IPS-18a (cell line): ENCODE data around the gene PITX2.

Experiments used
- H3K27ac ChIP-seq: one replicate; pipeline ENCODE4 v1.5.1; 2013; ENCODE audit warnings: low read length
- H3K27me3 ChIP-seq: one replicate; pipeline ENCODE4 v1.6.1; 2013; ENCODE audit warnings: mild to moderate bottlenecking, low read length; ENCODE audit not compliant: control insufficient read depth, insufficient read depth
- H3K36me3 ChIP-seq: one replicate; pipeline ENCODE4 v1.6.1; 2013; ENCODE audit warnings: low read depth, low read length; ENCODE audit not compliant: control insufficient read depth
- H3K4me1 ChIP-seq: one replicate; pipeline ENCODE4 v1.6.1; 2013; ENCODE audit warnings: low read depth, low read length; ENCODE audit not compliant: control insufficient read depth
- H3K4me3 ChIP-seq: one replicate; pipeline ENCODE4 v1.5.1; 2013; ENCODE audit warnings: low read length
- H3K9ac ChIP-seq: one replicate; pipeline ENCODE4 v1.6.1; 2013; ENCODE audit warnings: mild to moderate bottlenecking, low read length, moderate library complexity
- H3K9me3 ChIP-seq: one replicate; pipeline ENCODE4 v1.6.1; 2013; ENCODE audit warnings: low read depth, low read length; ENCODE audit not compliant: control insufficient read depth

The PITX2 gene

GRCh38 chr4:110653321-110654253 is 30.7 kb upstream of the PITX2 start:
- Histone ChIP-seq H3K27me3 (no peaks in the 10 kb centered on the region), H3K9ac (no peak overlapping the region), H3K4me3 (no peak overlapping the region), H3K9me3 (peaks cover 6% of the 10 kb centered on the region), H3K4me1 (no peaks in the 10 kb centered on the region), H3K27ac (no peak overlapping the region), H3K36me3 (no peaks in the 10 kb centered on the region)

GRCh38 chr4:110644008-110644407 is 21.1 kb upstream of the PITX2 start:
- no peaks in the 10 kb centered on the region for H3K9me3 ChIP-seq
- no peak overlapping the region for H3K9ac ChIP-seq
- peaks cover 59% of the 10 kb centered on the region for H3K27me3 ChIP-seq
- no peak overlapping the region for H3K4me3 ChIP-seq
- peaks cover 27% of the 10 kb centered on the region for H3K4me1 ChIP-seq
- H3K36me3 ChIP-seq: no peaks in the 10 kb centered on the region
- no peak overlapping the region for H3K27ac ChIP-seq

GRCh38 chr4:110643096-110643495 is 20.2 kb upstream of the PITX2 start:
- H3K4me3 ChIP-seq: no peak overlapping the region
- peaks cover 68% of the 10 kb centered on the region for H3K27me3 ChIP-seq
- no peak overlapping the region for H3K9ac ChIP-seq

GRCh38 chr4:110641218-110641617 is 18.3 kb upstream of the PITX2 start:
- Histone ChIP-seq H3K36me3 (no peaks in the 10 kb centered on the region), H3K4me1 (peaks cover 36% of the 10 kb centered on the region), H3K27me3 (peaks cover 87% of the 10 kb centered on the region), H3K27ac (no peak overlapping the region), H3K4me3 (peak overlapping the region; percentile 34), H3K9me3 (no peaks in the 10 kb centered on the region), H3K9ac (no peak overlapping the region)

More at GRCh38 chr4:110643096-110643495, 20.2 kb upstream of the PITX2 start:
- Histone ChIP-seq H3K27ac (no peak overlapping the region), H3K9me3 (no peaks in the 10 kb centered on the region), H3K36me3 (no peaks in the 10 kb centered on the region), H3K4me1 (peaks cover 30% of the 10 kb centered on the region)

GRCh38 chr4:110640576-110640975 is 17.7 kb upstream of the PITX2 start:
- no peaks in the 10 kb centered on the region for H3K36me3 ChIP-seq
- peaks cover 93% of the 10 kb centered on the region for H3K27me3 ChIP-seq
- no peak overlapping the region for H3K9ac ChIP-seq
- no peak overlapping the region for H3K27ac ChIP-seq
- peak overlapping the region; percentile 34 for H3K4me3 ChIP-seq
- no peaks in the 10 kb centered on the region for H3K9me3 ChIP-seq
- peaks cover 38% of the 10 kb centered on the region for H3K4me1 ChIP-seq

GRCh38 chr4:110639207-110640090 is 16.6 kb upstream of the PITX2 start:
- Histone ChIP-seq H3K9ac (no peak overlapping the region), H3K4me1 (peaks cover 38% of the 10 kb centered on the region), H3K4me3 (peak overlapping the region; percentile 46), H3K27ac (no peak overlapping the region), H3K36me3 (no peaks in the 10 kb centered on the region), H3K27me3 (peaks cover 100% of the 10 kb centered on the region), H3K9me3 (no peaks in the 10 kb centered on the region)

- H3K4me1 ChIP-seq: peaks cover 39% of the 10 kb centered on the region
- no peak overlapping the region for H3K9ac ChIP-seq
- H3K36me3 ChIP-seq: no peaks in the 10 kb centered on the region
- peaks cover 100% of the 10 kb centered on the region for H3K27me3 ChIP-seq
- H3K4me3 ChIP-seq: peak overlapping the region; percentile 66
- H3K9me3 ChIP-seq: no peaks in the 10 kb centered on the region
- H3K27ac ChIP-seq: no peak overlapping the region
Observed at GRCh38 chr4:110638089-110638746, 15.3 kb upstream of the PITX2 start.

- no peak overlapping the region for H3K27ac ChIP-seq
- peaks cover 100% of the 10 kb centered on the region for H3K27me3 ChIP-seq
- no peaks in the 10 kb centered on the region for H3K36me3 ChIP-seq
- peak overlapping the region; percentile 66 for H3K4me3 ChIP-seq
- no peak overlapping the region for H3K9ac ChIP-seq
- H3K9me3 ChIP-seq: no peaks in the 10 kb centered on the region
- peaks cover 38% of the 10 kb centered on the region for H3K4me1 ChIP-seq
Observed at GRCh38 chr4:110637408-110638088, 14.7 kb upstream of the PITX2 start.

GRCh38 chr4:110636680-110637407 is 14.0 kb upstream of the PITX2 start:
- Histone ChIP-seq H3K9me3 (no peaks in the 10 kb centered on the region), H3K9ac (no peak overlapping the region), H3K36me3 (no peaks in the 10 kb centered on the region), H3K27ac (no peak overlapping the region), H3K27me3 (peaks cover 100% of the 10 kb centered on the region), H3K4me3 (peak overlapping the region; percentile 66), H3K4me1 (peaks cover 38% of the 10 kb centered on the region)

- H3K27ac ChIP-seq: no peak overlapping the region
- no peaks in the 10 kb centered on the region for H3K9me3 ChIP-seq
- no peaks in the 10 kb centered on the region for H3K36me3 ChIP-seq
- H3K27me3 ChIP-seq: peaks cover 100% of the 10 kb centered on the region
- peak overlapping the region; percentile 66 for H3K4me3 ChIP-seq
- H3K4me1 ChIP-seq: peaks cover 38% of the 10 kb centered on the region
- no peak overlapping the region for H3K9ac ChIP-seq
Observed at GRCh38 chr4:110636171-110636679, 13.3 kb upstream of the PITX2 start.
